HG02571 (cell line): ENCODE results near the gene KRTAP9-2.
"Not testable (repeated sequence)": the region's sequence is repeated elsewhere in the genome, so short reads cannot be mapped to it uniquely, and the experiment has no call there.

ENCODE experiments used
- ATAC-seq: cut with Tn5 transposase; IDR thresholded peaks from one replicate; pipeline ENCODE4 v1.9.1; 2021; ENCODE audit warnings: mild to moderate bottlenecking, moderate library complexity; ENCODE audit not compliant: unreplicated experiment

Gene KRTAP9-2

GRCh38 chr17:41232399-41233105, 6.1 kb downstream of the KRTAP9-2 start, which contains the start of gene KRTAP9-3:
Gene KRTAP9-3, plus strand, starts transcription at chr17:41232449. Its CDS starts 53 bp downstream, at chr17:41232502.
- ATAC-seq = not testable (repeated sequence)

GRCh38 chr17:41237116-41237515, 10.7 kb downstream of the KRTAP9-2 start:
- ATAC-seq = not testable (repeated sequence)

GRCh38 chr17:41237949-41238437, 11.5 kb downstream of the KRTAP9-2 start, which contains the start of gene KRTAP9-8:
Gene KRTAP9-8, plus strand, starts transcription at chr17:41237999. Its CDS starts 53 bp downstream, at chr17:41238052.
- ATAC-seq = not testable (repeated sequence)

GRCh38 chr17:41246995-41247787, 20.7 kb downstream of the KRTAP9-2 start:
- ATAC-seq = not testable (repeated sequence)

GRCh38 chr17:41249637-41250240, 23.3 kb downstream of the KRTAP9-2 start, which contains the start of gene KRTAP9-4:
Gene KRTAP9-4, plus strand, starts transcription at chr17:41249687. Its CDS starts 34 bp downstream, at chr17:41249721.
- ATAC-seq = not testable (repeated sequence)

GRCh38 chr17:41251261-41251660, 24.8 kb downstream of the KRTAP9-2 start:
- ATAC-seq = no peak

GRCh38 chr17:41254861-41255260, 28.4 kb downstream of the KRTAP9-2 start:
- ATAC-seq = no peak

GRCh38 chr17:41255381-41256290, 29.2 kb downstream of the KRTAP9-2 start, which contains the start of gene KRTAP9-9:
Gene KRTAP9-9, plus strand, starts transcription at chr17:41255384.
- not testable (repeated sequence) for ATAC-seq

GRCh38 chr17:41256291-41256685, 29.8 kb downstream of the KRTAP9-2 start:
- no peak for ATAC-seq

GRCh38 chr17:41258406-41258805, 32.0 kb downstream of the KRTAP9-2 start:
- no peak for ATAC-seq

GRCh38 chr17:41263212-41263611, 36.8 kb downstream of the KRTAP9-2 start:
- no peak for ATAC-seq

GRCh38 chr17:41264599-41264998, 38.2 kb downstream of the KRTAP9-2 start:
- ATAC-seq = no peak

- ATAC-seq = no peak
These were observed 38.6 kb downstream of the KRTAP9-2 start, which contains the start of gene KRTAP9-6 for GRCh38 chr17:41265078-41265477. Gene KRTAP9-6, plus strand, starts transcription at chr17:41265378. Its CDS starts 0 bp downstream, at chr17:41265378.

GRCh38 chr17:41267711-41268110, 41.3 kb downstream of the KRTAP9-2 start:
- no peak for ATAC-seq

GRCh38 chr17:41271323-41271722, 44.9 kb downstream of the KRTAP9-2 start:
- not testable (repeated sequence) for ATAC-seq

GRCh38 chr17:41271858-41272257, 45.4 kb downstream of the KRTAP9-2 start:
- no peak for ATAC-seq

GRCh38 chr17:41275648-41276190, 49.3 kb downstream of the KRTAP9-2 start, which contains the start of gene KRTAP9-7:
Gene KRTAP9-7, plus strand, starts transcription at chr17:41275698. Its CDS starts 0 bp downstream, at chr17:41275698.
- ATAC-seq = not testable (repeated sequence)
